ENCODE measurements around the gene TUFT1. TPM values are rescaled to one million over a fixed set of nuclear protein-coding genes. Genes with fewer than 3 reads are reported as not detected.

Gene TUFT1
- total and polyA plus RNA-seq, 2 of the 8 experiments (the other 6 are each of a cell fraction or from before 2014, with no cell fraction given), result 7.3 to 10.4 TPM

DNA sequence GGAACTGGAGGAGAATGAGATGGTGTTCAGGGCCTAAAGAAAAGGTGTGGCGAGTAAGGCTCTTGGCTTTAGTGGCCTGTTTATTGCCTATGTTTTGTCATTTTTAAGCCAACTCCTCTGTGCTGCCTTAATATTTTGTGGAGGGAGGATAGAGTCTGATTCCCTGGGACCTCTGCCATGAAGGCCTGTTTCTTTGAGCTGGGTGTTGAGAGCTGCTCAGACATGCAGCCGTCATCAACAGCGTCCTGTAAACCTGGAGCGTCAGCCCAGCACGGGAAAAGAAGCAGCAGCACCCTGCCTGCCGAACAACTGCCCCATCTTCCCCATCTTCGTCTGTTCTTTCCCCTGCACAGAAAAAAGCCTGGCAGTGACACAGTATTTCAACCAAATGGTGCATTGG is 44.7 kb downstream of the TUFT1 start:
- no peak for FAIRE-seq
- no peak overlapping the region for H4K8ac ChIP-seq (ENCODE audit: extremely low read depth, insufficient read depth, low read length)
- no peaks in the 10 kb centered on the region for H3K27me3 ChIP-seq (replicated peaks in 1 of 4; ENCODE audit: control insufficient read depth in 3 of 4, extremely low read depth in 1 of 4, insufficient read depth in 3 of 4, low read length in 3 of 4)
- H3K4ac ChIP-seq (replicated peaks; ENCODE audit: insufficient read length, low read depth, low read length), result no peak overlapping the region
- WGBS, 2 experiments (ENCODE audit: extremely low coverage in 1 of 2, insufficient coverage in 1 of 2, insufficient read length in 1 of 2, insufficient replicate concordance in 2 of 2, low coverage in 1 of 2, low lambda C conversion rate in 2 of 2, missing lambda C conversion rate in 1 of 2), result 86% methylated on average over 7 of the region's 7 CpGs; no CpG with 5 or more reads in 1 of the 2 experiments
- H2BK20ac ChIP-seq (ENCODE audit: low read length), result no peak overlapping the region
- no peaks in the 10 kb centered on the region for H3K23me2 ChIP-seq (ENCODE audit: low read depth, low read length)
- no peak overlapping the region for H4K5ac ChIP-seq (ENCODE audit: insufficient read length, low read depth, low read length)
- POLR2A ChIA-PET (ENCODE audit: partially characterized antibody), result interaction anchor here (1.2 to 1.4 kb wide), 3 partner anchors 44 to 55 kb away, joined by 3 to 5 read pairs (median 4); no protein-coding TSS in a partner anchor
- no peak overlapping the region for H3K14ac ChIP-seq (ENCODE audit: insufficient read length)
- CTCF ChIA-PET (ENCODE audit: partially characterized antibody), result interaction anchor here (1.6 kb wide), 1 partner anchor 9 kb away, joined by 5 read pairs; no protein-coding TSS in a partner anchor
- H3K56ac ChIP-seq (replicated peaks; ENCODE audit: insufficient read length, low read depth, low read length), result no peak overlapping the region
- no peak overlapping the region for H4K91ac ChIP-seq (replicated peaks; ENCODE audit: insufficient read length, low read length)
- no peak overlapping the region for H3K4me2 ChIP-seq (ENCODE audit: insufficient read depth in 1 of 2, low read depth in 2 of 2, low read length in 2 of 2)
- no peak overlapping the region for H3K18ac ChIP-seq (ENCODE audit: extremely low read depth, low read length)
- no peaks in the 10 kb centered on the region for H3K79me1 ChIP-seq (ENCODE audit: low read depth, low read length)
- H3K23ac ChIP-seq (ENCODE audit: insufficient read length), result no peak overlapping the region
- no peak overlapping the region for H2BK120ac ChIP-seq (replicated peaks; ENCODE audit: low read depth, low read length)
- H3K79me2 ChIP-seq (ENCODE audit: control insufficient read depth in 1 of 2, insufficient read depth in 2 of 2, low read length in 2 of 2), result no peaks in the 10 kb centered on the region
- H2BK5ac ChIP-seq (ENCODE audit: low read depth, low read length), result no peak overlapping the region
- no peak overlapping the region for H2AK5ac ChIP-seq (ENCODE audit: low read depth, low read length)
- no peak overlapping the region for H3K9ac ChIP-seq (replicated peaks in 1 of 4; ENCODE audit: extremely low read depth in 1 of 4, low read depth in 3 of 4, low read length in 3 of 4)
- H2AFZ ChIP-seq (ENCODE audit: low read length), result no peak overlapping the region
- H4K20me1 ChIP-seq (replicated peaks in 1 of 2; ENCODE audit: control insufficient read depth in 1 of 2, insufficient read depth in 2 of 2, low read length in 2 of 2), result no peaks in the 10 kb centered on the region
- no peak overlapping the region for H3K4me3 ChIP-seq (ENCODE audit: extremely low read depth in 1 of 4, insufficient read depth in 2 of 4, low read depth in 3 of 4, low read length in 4 of 4)
- no peaks in the 10 kb centered on the region for H3K9me3 ChIP-seq (ENCODE audit: insufficient read depth in 2 of 2, low read depth in 1 of 2, low read length in 1 of 2)
- peaks cover 0 to 2% (median 0%) of the 10 kb centered on the region in 4 experiments; a peak in 1 of 7 replicates for H3K4me1 ChIP-seq (replicated peaks in 1 of 4; ENCODE audit: control insufficient read depth in 3 of 4, insufficient read depth in 4 of 4, low read length in 3 of 4)
- no peak for DNase-seq (ENCODE audit: low read depth in 1 of 2, low spot score in 2 of 2)
- peaks cover 0 to 8% (median 5%) of the 10 kb centered on the region in 4 experiments; a peak in 6 of 8 replicates for H3K36me3 ChIP-seq (ENCODE audit: control insufficient read depth in 2 of 4, insufficient read depth in 4 of 4, low read length in 3 of 4)
- no peak overlapping the region for H3K27ac ChIP-seq (ENCODE audit: low read depth, low read length)
- no peak overlapping the region for H2BK15ac ChIP-seq (ENCODE audit: low read length)
- H2BK12ac ChIP-seq (ENCODE audit: low read depth, low read length), result no peak overlapping the region
- no peak for TF ChIP-seq KDM5A (IDR thresholded peaks at IDR 0.05; ENCODE audit: low read length)
- no peak for TF ChIP-seq JUN (IDR thresholded peaks at IDR 0.05; ENCODE audit: low read depth, low read length)
- no peak for TF ChIP-seq CHD1 (IDR thresholded peaks at IDR 0.05; ENCODE audit: low read depth, low read length)
- no peak for TF ChIP-seq GTF2F1 (IDR thresholded peaks at IDR 0.05; ENCODE audit: borderline replicate concordance, low read depth, low read length)
- TF ChIP-seq NRF1 (IDR thresholded peaks at IDR 0.05; ENCODE audit: low read depth, low read length), result no peak
- no peak for TF ChIP-seq TCF12 (IDR thresholded peaks at IDR 0.05; ENCODE audit: low read depth, low read length)
- TF ChIP-seq YY1 (IDR thresholded peaks at IDR 0.05; ENCODE audit: low read depth, low read length), result no peak
- no peak for TF ChIP-seq ASH2L (IDR thresholded peaks at IDR 0.05; ENCODE audit: low read length)
- TF ChIP-seq POU5F1 (IDR thresholded peaks at IDR 0.05; ENCODE audit: low read depth, low read length), result no peak
- no peak for TF ChIP-seq SP1 (IDR thresholded peaks at IDR 0.05; ENCODE audit: low read depth, low read length)
- TF ChIP-seq ZNF274 (IDR thresholded peaks at IDR 0.05; ENCODE audit: borderline replicate concordance, extremely low read depth, low read length), result no peak
- TF ChIP-seq JUND (IDR thresholded peaks at IDR 0.05; ENCODE audit: low read length), result no peak
- TF ChIP-seq POLR2AphosphoS5 (IDR thresholded peaks at IDR 0.05; ENCODE audit: low read depth, low read length), result no peak
- TF ChIP-seq, protein P1, sequence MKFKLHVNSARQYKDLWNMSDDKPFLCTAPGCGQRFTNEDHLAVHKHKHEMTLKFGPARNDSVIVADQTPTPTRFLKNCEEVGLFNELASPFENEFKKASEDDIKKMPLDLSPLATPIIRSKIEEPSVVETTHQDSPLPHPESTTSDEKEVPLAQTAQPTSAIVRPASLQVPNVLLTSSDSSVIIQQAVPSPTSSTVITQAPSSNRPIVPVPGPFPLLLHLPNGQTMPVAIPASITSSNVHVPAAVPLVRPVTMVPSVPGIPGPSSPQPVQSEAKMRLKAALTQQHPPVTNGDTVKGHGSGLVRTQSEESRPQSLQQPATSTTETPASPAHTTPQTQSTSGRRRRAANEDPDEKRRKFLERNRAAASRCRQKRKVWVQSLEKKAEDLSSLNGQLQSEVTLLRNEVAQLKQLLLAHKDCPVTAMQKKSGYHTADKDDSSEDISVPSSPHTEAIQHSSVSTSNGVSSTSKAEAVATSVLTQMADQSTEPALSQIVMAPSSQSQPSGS (IDR thresholded peaks at IDR 0.05; ENCODE audit: low read length), result no peak
